GM21825 (cell line): Measurements from ENCODE around the gene PPM1G.

Source experiments
- ATAC-seq: cut with Tn5 transposase; IDR thresholded peaks from one replicate; pipeline ENCODE4 v1.9.1; 2021; ENCODE audit warnings: mild to moderate bottlenecking, moderate library complexity; ENCODE audit not compliant: unreplicated experiment

PPM1G gene

DNA sequence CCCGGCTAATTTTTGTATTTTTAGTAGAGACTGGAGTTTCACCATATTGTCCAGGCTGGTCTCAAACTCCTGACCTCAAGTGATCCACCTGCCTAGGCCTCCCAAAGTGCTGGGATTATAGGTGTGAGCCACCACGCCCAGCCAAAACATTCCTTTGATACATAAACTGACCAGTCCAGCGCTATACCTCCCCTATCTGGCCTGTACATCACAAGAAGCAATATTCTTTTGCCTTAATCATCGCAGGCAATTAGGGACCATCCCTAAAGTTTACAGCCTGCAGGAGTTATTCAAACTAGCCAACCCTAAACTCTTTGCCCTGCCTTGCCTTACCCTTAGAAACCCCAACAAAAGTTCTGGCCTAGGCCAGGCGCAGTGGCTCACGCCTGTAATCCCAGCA lies 6.8 kb upstream of the PPM1G start:
- ATAC-seq = no peak

DNA sequence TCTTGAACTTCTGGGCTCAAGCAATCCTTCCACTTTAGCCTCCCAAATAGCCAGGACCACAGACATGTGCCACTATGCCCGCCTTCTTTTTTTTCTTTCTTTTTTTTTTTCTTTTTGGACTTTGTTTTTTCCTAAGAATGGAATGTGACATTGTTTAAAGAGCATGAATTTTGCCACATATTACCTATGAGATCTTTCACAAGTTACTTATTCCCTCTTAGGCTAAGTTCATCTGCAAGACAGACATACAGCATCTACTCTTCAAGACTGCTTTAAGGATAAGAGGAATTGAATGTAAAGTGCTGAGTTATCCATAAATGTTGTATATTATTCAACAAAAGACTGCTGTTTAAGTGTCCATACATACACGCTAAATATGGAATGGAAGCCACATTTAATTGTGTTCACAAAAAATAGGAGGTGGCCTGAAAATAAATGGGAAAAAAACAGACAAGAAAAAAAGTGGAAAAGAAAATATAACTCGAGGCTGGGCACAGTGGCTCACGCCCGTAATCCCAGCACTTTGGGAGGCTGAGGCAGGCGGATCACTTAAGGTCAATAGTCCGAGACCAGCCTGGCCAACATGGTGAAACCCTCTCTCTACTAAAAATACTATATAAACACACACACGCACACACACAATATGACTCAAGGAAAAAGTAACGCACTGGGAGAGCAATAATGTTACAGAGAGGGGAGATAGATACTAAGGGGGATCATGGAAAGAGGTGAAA lies 3.2 kb upstream of the PPM1G start:
- ATAC-seq = no peak

DNA sequence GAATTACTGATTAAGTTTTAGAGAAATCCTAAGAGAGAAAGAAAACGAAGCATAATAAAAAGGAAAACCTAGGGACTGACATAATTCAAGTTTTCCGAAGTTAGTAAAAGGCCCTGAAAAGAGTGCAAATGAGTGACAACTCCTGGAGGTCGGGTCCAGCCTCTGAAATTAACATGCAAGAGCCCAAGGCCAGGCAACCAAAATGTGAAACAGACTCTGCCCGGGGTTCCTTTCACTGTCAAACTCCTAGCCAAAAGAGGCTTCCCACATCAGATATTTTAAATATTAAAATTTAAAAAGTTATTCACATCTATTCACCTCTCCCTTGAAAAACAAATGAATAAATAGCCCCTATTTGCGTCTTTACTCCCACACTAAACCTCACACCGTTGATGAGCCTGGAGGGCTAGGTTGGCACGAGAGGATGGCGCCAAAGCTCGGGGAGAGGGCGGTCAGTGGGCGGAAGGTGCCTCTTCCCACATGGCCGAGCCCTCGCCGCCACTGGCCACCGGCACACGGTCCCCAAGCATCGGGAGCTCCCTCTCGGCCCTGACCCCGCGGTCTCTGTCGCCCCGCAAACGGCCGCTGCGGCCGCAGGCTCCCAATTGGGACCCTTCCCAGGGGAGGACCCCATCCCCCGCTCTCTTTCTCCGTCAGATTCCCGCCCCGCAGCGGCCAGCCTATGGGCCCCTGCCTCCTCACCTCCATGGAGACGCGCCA lies 630 bp downstream of the PPM1G start:
- peak; percentile 34 for ATAC-seq

DNA sequence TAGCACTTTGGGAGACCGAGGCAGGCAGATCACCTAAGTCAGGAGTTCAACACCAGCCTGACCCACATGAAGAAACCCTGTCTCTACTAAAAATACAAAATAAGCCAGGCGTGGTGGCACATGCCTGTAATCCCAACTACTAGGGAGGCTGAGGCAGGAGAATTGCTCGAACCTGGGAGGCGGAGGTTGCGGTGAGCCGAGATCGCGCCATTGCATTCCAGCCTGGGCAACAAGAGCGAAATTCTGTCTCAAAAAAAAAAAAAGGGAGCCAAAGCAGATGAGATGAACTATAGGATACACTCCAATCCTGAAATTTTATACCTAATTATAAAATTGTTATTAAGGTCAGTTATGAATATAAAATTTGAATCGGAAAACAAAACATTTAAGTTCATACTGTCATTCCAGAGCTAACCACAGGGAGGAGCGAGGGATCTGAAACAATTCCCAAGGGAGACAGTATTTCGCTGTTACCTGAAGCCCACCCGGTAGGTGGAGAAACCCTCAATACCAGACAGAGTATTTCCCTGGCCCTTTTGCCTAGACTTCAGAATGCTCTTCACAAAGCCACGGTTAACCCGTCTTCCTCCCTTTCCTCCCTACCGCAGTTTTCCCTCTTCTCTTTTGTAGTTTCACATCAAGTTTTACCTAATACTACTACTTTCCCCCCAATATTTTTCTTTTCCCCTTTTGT lies 1.4 kb downstream of the PPM1G start:
- no peak for ATAC-seq

DNA sequence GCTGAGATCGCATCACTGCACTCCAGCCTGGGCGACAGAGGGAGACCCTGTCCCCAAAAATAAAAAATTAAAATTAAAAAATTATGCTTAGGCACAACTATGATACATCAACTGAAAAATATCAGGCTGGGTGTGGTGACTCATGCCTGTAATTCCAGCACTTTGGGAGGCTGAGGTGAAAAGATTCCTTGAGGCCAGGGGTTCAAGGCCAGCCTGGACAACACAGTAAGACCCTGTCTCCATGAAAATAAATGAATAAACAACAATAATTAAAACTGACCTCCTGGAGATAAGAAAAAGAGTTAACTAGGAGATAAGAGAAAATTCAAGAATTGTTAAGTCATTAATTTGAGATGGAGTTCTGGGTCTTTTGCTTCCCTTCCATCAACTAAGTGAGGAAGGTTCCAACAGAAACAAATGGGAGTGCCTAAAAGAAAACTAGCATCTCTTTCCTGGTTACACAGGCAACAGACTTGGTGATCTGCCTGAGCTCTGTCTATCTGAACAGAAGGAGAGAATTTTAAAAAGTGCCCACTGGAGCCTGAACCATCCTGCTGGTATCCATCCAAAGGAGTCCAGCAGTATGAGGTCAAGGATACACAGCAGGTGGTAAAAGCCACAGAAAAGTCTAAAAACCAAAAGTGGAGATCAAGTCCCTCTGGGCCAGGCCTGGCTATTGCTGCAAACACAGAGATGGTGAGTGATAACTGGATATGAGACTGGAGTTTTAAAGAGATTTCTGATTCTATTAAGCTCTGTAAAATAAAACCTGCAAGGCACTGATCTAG lies 8.8 kb downstream of the PPM1G start:
- ATAC-seq = no peak

DNA sequence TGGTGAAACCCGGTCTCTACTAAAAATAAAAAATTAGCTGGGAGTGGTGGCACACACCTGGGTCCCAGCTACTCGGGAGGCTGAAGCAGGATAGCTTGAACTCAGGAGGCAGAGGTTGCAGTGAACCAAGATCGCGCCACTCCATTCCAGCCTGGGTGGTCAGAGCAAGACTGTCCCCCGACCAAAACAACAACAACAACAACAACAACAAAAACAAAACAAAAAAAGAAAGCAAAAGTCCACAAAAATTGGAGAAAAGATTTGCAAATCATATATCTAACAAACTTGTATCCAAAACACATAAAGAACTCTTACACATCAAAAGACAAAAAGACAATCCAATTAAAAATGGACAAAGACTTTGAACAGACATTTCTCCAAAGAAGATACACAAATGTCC lies 10.4 kb downstream of the PPM1G start:
- ATAC-seq = no peak

DNA sequence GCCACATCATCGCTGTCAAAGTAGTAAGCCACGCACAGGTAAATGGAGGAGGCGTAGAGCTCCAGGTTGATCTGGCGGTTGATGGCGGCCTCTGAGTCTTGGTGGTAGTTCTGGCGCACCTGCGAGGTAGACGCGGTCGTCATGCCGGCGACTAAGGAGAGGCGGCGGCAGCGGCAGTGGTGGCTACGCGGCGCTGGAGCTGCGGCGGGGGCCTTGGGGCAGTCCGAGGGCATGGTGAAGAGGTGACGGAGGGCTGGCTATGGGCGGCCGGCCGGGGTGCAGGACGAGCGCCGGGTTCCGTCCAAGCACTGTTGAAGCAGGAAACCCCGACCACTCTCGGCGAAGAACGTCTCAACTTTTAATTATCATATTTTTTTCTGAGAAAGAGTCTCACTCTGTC lies 16.2 kb downstream of the PPM1G start:
- no peak for ATAC-seq

DNA sequence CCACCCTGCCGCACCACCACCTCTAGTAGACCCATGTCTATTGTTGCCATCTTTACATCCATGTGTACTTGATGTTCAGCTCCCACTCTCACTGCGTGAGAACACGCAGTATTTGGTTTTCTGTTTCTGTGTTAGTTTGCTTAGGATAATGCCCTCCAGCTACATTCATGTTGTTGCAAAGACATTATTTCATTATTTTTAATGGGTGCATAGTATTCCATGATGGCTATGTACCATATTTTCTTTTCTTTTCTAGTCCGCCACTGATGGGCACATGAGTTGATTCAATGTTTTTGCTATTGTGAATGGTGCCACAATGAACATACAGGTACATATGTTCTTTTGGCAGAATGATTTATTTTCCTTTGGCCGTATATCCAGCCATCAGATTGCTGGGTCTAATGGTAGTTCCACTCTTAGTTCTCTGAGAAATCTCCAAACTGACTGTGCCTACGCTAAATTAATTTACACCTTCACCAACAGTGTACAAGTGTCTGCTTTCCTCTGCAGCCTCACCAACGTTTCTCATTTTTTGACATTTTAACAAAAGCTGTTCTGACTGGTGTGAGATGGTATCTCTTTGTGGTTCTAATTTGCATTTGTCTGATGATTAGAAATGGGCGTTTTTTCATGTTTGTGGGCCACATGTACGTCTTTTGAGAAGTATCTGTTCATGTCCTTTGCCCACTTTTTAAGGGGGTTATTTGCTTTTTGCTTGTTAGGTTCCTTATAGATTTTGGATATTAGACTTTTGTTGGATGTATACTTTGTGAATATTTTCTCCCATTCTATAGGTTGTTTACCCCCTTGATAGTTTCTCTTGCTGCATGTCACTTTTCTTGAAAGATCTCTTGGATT lies 18.3 kb downstream of the PPM1G start:
- ATAC-seq = no peak

DNA sequence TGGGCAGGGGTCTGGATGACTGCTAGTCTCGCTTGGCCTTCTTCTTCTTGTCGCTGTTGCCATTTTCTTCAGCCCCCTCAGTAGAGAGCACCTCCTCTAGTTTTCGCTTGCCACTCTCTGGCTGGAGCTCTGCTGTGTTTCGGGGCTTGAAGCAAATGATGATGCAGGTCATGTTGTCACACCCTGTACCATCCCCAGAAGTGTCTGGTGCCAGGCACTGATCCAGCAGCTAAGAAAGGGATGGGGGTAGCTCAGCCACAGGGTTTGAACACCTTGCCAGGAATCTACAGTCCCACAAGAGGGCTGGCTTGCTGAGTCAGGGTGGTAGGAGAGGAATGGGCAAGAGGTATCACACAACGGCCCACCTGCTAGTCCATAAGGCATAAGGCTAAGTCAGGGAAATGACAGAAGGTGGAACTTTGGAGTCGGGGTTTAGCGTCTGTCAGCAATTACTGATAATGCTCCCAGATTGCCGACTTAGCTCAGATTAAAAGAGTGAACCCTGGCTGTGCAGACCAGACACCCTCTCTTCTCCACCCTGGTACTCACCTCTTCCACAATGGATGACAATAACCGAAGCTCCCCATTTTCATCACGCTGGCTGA lies 27.7 kb downstream of the PPM1G start:
- ATAC-seq = no peak

DNA sequence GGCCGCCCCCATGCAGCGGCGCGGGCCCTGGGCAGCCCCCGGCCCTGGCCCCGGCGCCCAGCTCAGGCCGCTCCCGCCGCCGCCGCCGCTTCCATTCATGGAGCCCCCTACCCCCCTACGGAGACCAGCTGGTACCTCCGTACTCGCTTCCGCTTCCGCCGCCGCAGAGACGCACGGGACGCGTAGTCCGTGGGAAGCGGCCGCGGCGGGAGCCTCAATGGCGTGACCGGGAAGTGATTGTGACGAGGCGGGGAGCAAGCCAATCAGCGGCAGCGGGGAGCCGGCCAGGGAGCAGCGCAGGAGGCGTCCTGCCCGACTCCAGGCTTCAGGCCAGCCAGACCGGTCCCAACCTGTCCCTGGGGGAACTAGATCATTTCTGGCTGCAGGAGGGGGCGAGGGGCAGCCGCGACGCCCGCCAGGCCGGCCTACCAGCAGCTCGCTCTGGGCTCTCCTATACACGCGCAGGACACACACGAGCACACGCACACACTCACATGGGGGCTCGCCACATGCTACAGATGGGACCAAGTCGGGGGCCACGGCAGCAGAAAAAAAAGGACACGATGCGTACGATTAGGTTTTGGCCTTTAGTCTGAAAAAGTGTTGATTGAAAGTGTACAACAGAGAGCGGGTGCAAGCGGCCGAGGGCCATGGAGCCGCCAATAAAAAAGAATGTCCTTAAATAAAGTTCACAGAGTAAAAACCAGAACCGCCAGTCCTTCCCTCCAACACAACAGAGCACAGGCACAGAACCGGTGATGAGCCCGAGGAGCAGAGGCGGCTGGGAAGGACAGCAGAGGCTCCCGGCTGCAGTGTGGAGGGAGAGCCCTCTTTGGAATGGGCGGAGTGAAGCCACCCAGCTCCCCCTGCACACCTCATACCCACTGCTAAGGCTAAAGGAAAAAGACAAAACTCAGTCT lies 28.5 kb downstream of the PPM1G start, which contains the start of gene ZNF513:
ZNF513 (minus strand) TSS at position 109 of the 920 bp plus-strand sequence. CDS start 208 bp downstream, outside the sequence.
- ATAC-seq = peak; percentile 86

DNA sequence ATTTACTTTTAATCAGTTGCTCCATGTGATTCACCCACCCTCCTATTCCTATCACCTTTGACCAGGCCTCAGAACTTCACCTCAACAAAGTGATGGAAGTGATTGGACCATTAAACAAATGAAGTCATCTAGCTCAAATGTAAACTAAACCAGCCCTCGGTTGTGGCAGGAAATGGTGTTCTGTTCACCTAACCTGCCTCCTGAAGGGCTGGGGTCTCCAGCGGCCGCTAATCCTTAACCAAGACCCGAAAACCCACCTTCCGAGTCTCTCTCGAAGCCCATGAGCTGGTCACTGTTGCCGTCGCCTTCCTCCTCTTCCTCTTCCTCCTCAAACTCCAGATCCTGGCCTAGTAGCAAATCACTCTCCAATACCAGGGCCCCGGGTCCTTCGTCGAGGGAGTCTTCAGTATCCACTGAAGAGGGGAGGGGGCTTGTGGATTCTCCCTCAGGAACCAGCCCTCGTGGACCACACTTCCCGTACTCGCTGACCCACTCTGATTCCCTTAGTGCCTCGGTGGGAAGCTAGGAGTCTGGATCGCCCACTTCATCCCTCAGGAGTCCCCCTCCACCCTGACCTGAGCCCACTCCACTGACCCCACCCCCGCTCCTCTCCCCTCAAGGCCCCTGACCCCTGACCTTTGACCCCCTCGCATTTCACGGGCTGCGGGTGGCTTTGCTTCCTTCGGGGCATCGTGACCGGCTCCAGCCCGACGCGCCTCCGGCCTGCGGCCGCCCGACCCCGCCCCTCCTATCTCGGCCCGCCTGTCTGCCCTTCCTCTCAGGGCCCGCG lies 29.4 kb downstream of the PPM1G start:
- ATAC-seq = no peak

DNA sequence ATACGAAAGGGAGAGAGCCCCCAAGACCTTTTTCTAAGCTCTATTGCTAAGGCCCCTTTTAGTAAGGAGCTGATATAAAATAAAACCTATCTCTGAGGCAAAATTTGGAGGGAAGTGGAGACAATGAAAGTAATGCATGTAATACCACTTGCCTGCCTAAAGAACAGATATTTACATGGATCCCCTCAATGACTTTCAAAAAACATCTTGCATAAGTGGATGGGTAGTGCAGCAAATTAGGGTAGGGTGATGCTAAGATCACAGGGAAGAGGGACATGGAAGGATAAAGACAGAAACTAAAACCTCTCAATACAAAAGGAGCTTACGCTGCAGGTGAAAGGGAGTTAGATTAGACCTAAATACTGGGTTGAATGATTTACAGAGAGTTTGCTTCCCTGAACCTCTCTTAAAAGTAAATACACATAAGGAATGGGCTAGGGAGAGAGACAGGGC lies 30.0 kb downstream of the PPM1G start:
- no peak for ATAC-seq

DNA sequence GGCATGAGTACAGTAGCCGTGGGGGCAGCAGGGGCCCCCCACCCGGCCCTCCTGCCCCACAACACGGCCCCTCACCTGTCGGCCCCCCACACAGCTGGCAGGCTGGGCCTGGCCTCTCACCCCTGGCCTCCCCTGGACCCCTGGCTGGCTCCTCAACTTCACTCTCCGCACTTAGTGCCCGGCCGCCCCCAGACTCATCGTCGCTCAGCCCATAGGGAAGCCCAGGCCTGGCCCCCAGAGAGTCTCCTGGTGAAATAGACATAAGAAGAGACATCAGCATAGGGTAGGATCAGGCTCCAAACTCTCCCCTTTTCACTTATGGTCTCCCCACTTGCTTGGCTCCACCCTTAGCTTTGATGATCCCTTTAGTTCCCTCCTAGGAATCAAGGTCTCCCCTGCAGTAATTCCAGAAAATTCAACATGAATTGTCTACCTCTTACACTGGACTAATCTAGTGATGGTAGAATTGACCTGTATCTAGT lies 30.5 kb downstream of the PPM1G start:
- ATAC-seq = no peak

DNA sequence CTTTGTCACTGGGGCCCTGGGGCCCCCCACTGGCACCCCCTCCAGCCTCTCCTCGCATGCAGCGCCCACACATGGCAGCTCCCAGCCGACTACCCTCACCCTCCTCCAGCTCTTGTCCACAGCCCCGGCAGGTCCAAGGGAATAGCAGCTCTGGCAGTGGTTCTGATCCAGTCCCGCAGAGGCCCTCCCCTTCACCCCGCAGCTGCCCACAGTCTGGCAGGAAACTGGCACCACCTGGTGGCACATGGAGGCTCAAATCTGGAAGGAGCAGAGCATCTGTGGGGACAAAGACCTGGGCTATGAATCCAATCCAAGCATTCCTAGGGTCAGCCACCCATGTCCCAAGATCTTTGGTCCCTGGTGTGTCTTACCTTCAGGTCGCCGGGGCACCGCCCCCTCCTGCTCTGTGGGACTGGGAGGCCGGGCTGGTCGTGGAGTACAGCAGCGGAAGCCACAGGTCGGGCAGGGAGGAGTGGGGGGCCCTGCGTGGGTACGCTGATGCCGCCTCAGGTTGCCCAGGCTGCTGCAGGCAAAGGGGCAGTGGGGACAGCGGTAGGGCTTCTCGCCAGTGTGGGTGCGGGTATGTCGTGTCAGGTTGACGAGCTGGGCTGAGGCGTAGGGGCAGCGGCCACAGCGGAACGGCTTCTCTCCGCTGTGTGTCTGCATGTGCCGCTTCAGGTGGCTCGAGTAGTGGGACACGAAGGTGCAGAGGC lies 31.1 kb downstream of the PPM1G start:
- no peak for ATAC-seq

DNA sequence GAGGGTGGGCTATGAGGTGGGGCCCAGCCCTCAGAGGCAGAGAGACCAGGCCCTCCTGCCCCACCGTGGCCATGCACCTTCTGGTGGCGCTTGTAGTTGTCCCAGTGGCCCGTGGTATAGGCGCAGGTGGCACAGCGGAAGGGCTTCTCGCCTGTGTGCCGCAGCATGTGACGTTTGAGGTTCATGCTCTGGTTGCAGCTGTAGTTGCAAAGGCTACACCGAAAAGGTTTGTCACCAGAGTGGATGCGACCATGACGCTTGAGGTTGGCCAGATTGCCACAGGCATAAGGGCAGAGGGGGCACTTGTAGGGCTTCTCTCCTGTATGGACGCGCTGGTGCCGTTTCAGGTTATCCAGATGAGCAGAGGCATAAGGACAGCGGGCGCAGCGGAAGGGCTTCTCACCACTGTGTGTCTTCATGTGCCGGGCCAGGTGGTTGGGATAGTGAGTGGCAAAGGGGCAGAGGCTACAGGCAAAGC lies 31.7 kb downstream of the PPM1G start:
- no peak for ATAC-seq

DNA sequence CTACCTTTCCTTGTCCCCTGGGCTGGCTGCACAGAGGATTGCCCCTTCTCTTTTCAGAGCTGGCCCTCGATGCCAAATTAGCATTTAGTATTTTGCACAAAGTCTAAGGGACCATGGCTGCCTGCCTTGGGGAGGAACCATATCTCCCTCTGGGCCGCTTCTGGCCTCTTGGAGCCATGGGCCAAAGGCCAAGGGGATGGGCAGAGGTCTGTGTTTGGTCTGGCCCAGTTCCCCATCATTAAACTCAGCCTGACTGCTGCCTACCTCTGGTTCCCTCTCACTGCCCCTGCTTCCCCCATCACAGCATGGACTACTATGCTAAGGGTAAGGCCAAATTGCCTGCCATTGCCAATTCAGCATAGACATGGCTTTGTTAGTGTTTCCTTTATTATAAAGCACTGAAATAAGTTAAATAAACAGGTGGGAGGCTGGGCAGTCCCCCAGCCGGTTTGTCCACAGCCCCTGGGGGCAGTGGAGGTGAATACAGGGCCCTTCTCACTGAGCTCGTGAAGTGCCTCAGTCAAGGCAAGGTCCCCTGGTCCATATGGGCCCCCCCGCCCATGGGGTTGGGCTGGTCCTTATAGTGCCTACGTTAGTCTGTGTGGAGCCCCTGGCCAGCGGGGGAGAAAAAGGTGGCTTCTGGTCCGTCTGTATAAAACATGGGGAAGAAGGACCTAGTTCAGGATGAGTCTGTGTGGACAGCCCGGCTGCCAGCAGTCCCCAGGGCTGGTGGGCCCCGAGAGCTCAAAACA lies 32.3 kb downstream of the PPM1G start:
- ATAC-seq = no peak
